T-helper 2 cell (primary cell): ENCODE data around the gene CHCT1.

Experiments
- DNase-seq, 5 experiments: peaks; one replicate each; pipeline versions ENCODE4 v3.0.0 to v3.0.0-alpha.2; 2012 to 2022

Gene CHCT1

GRCh38 chr17:60442271-60443173, 20.2 kb downstream of the CHCT1 start:
- no peak for DNase-seq

DNA sequence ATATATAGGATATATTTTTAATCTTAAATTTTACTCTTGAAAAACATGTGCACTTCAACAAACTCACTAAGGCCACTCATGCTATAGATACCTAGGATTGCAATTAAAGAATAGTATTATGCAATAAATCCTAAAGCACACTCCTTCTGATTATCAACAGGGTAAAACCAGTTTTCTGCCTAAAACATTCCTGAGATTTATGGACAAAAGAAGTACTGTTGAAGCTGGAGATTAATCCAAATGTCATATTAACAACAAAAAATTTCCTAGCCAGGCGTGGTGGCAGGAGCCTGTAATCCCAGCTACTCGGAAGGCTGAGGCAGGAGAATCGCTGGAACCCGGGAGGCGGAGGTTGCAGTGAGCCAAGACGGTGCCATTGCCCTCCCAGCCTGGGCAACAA, 21.4 kb downstream of the CHCT1 start:
- DNase-seq = no peak

- DNase-seq = no peak
Observed at GRCh38 chr17:60445144-60445543, 22.9 kb downstream of the CHCT1 start.

- DNase-seq = no peak
Observed at GRCh38 chr17:60447375-60447774, 25.1 kb downstream of the CHCT1 start.

- DNase-seq = no peak
Observed at GRCh38 chr17:60451071-60451470, 28.8 kb downstream of the CHCT1 start.

GRCh38 chr17:60451965-60452364, 29.7 kb downstream of the CHCT1 start:
- no peak for DNase-seq

GRCh38 chr17:60455378-60455777, 33.1 kb downstream of the CHCT1 start:
- no peak for DNase-seq

DNA sequence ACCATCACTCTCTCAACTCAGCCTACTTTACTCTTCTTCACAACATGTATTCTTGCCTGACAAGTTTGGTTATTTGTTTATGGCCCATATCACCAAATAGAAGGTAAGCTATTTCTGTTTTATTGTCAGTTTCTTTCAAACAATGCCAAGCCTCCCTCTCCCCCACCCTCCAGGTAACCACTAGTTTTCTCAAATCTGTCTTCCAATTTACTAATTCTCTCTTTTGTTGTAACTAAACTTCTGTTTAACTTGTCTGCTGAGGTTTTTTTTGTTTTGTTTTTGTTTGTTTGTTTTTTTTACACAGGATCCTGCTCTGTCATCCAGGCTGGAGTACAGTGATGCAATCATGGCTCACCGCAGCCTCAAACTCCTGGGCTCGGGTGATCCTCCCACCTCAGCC, 34.9 kb downstream of the CHCT1 start:
- no peak for DNase-seq

GRCh38 chr17:60461584-60461983, 39.3 kb downstream of the CHCT1 start:
- no peak for DNase-seq

- no peak for DNase-seq
Observed at GRCh38 chr17:60463157-60463835, 41.0 kb downstream of the CHCT1 start.

- no peak for DNase-seq
Observed at GRCh38 chr17:60464343-60464742, 42.1 kb downstream of the CHCT1 start.

GRCh38 chr17:60468371-60468770, 46.1 kb downstream of the CHCT1 start:
- no peak for DNase-seq

DNA sequence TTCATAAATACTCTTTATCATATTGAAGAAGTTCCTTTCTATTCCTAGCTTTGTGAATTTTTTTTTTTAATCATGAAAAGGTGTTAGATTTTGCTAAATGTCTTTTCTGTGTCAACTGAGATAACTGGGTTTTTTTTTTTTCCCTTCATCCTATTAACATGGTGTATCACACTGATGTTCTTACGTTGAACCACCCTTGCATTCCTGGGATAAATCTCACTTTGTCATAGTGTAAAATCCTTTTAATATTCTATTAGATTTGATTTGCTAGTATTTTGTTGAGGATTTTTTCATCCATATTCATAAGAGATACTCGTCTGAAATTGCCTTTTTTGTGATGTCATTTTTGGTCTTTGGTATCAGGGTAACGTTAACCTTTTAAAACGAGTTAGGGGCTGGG, 49.2 kb downstream of the CHCT1 start:
- DNase-seq = no peak

DNA sequence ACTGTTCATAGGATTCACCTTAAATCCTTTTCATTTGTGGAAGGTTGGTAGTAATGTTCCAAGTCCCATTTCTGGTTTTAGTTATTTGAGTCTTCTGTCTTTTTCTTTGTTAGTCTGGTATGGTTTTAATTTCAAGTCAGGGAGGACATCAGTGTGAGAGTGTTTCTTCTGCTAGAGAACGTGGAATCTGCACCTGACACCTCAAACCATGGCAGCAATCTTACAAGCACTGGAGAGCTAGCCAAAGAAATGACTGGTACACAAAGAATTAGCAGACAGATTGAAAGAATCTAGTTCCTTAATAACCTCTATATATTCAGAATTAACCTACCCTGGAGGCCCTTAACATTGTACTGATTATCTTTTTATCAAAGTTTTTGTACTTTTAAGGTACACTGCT, 50.2 kb downstream of the CHCT1 start:
- DNase-seq = no peak

DNA sequence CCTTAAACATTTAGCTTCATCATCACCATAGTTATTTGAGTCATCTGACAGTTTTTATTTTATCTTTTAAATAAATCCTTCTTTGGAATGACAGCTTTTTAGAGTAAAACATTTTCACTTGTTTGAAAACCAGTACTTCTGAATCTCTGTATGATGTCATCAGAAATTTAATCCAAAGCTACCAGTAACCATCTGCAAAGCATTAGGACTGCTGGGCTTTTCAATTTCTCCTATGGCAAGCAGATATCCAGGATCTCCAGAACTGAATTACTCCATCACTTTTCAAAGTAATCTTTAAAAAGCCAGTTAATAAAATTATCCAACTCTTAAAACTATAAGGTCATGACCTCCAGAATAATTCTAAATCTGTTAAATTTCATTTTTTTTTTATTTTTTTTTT, 51.5 kb downstream of the CHCT1 start:
- no peak for DNase-seq
